ENCODE measurements around the gene SLC28A1.
"Not testable (repeated sequence)": the region's sequence is repeated elsewhere in the genome, so short reads cannot be mapped to it uniquely, and the experiment has no call there.

SLC28A1 gene

DNA sequence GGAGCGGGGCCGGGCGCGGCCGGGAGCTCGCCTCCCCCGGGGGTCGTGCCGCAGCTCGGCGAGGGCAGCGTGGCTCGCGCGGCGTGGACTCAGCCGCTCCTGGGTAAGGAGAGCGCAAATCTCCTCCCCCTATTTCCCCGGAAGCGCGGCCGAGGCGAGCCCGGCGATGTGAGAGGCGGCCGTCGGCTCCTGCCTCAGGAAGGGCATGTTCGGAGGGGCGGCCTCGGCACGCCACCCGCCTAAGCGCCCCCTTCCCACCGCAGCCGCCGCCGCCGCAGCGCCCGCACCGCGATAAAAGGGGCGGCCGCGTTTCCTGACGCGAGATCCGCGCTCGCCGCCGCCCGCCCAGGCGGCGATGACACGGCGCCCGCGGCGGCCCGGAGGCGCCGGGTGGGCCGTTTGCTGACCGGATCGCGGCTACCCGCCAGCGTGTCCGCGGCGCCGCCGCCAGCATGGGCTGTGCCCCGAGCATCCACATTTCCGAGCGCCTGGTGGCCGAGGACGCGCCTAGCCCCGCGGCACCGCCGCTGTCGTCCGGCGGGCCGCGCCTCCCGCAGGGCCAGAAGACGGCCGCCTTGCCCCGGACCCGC is 97.3 kb downstream of the SLC28A1 start, which contains the start of gene PDE8A:
Gene PDE8A, plus strand, starts transcription at position 146 of the 590 bp plus-strand sequence. Its CDS starts 307 bp downstream, at position 453.
- H3K4me3 ChIP-seq (replicated peaks; ENCODE audit: low read depth, low read length), result peak within 1 kb of the TSS; percentile 83
- DNase-seq (ENCODE audit: low read depth), result peak; percentile 52
- TF ChIP-seq, protein P1, sequence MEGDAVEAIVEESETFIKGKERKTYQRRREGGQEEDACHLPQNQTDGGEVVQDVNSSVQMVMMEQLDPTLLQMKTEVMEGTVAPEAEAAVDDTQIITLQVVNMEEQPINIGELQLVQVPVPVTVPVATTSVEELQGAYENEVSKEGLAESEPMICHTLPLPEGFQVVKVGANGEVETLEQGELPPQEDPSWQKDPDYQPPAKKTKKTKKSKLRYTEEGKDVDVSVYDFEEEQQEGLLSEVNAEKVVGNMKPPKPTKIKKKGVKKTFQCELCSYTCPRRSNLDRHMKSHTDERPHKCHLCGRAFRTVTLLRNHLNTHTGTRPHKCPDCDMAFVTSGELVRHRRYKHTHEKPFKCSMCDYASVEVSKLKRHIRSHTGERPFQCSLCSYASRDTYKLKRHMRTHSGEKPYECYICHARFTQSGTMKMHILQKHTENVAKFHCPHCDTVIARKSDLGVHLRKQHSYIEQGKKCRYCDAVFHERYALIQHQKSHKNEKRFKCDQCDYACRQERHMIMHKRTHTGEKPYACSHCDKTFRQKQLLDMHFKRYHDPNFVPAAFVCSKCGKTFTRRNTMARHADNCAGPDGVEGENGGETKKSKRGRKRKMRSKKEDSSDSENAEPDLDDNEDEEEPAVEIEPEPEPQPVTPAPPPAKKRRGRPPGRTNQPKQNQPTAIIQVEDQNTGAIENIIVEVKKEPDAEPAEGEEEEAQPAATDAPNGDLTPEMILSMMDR (IDR thresholded peaks at IDR 0.05; ENCODE audit: low read length, missing control alignments), result no peak

DNA sequence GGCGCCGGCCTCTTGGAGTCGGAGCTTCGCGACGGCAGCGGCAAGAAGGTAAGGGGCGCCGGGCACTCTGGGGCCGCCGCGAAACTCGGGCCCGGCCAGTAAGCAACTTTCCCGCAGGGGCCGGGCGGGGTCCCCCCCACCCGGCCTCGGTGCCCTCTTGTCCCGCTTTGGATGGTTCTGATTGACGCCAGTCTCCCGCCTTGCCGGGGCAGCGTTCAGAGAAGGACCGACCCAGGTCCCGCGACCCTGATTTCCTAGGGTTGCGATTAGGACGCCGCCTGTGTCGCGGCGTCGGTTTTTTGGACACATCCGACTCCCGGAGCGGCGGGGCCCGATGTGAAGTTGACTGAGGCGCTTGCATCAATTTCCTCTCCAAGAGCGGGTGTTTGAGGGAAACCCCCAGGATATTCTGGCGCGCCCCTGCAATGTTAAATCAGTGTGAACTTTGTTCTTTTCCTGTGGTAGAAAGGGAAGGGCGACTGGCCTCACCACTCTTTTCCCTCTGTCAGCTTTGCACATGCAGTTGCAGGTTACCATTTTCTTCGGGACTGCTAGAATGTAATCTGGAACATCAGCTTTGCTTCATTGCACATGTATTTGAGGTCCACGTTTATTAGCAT is 97.9 kb downstream of the SLC28A1 start:
- DNase-seq (ENCODE audit: low read depth), result peak; percentile 36
- TF ChIP-seq, protein P1 (IDR thresholded peaks at IDR 0.05; ENCODE audit: low read length, missing control alignments), result no peak
- H3K4me3 ChIP-seq (replicated peaks; ENCODE audit: low read depth, low read length), result peak overlapping the region; percentile 83

DNA sequence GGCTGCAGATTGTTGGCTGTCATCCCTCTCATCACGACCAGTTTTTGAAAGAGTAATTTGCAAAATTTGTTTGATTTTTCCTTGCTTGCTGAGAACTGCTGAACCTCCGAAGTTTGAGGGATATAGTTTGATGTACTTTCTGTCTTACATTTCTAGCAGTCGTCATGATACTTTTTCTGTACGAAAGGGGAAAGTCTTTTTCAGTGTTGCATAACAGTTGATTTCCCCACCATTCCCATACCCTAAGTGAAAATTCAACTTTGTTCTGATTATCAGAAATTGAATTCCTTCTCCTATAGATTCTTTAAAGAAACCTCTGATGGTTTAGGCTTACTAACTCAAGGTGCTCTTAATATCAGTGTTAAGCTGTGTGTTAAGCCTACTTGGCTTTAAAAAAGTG is 98.8 kb downstream of the SLC28A1 start:
- H3K4me3 ChIP-seq (replicated peaks; ENCODE audit: low read depth, low read length), result peak overlapping the region; percentile 83
- peak; percentile 30 for DNase-seq (ENCODE audit: low read depth)
- TF ChIP-seq, protein P1 (IDR thresholded peaks at IDR 0.05; ENCODE audit: low read length, missing control alignments), result no peak

DNA sequence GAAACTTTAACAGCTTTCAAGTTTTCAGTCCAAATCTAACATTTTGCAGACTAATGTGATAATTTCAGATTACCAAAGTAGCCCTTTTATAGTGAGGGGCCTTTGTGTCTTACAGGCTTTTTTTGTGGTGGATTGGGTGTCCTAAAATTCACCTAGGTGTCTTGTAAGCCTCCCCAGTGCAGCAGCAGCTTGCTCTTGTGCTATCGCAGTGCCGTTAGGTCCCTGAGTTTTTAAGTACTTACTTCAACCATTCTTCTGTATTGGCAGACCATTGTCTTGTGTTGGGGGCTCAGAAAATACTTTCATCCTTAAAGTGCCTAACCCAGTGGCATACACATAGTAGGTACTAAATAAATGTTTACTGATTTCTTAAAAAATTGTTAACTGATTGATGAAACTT is 99.2 kb downstream of the SLC28A1 start:
- H3K4me3 ChIP-seq (replicated peaks; ENCODE audit: low read depth, low read length), result peak overlapping the region; percentile 83
- no peak for DNase-seq (ENCODE audit: low read depth)
- TF ChIP-seq, protein P1 (IDR thresholded peaks at IDR 0.05; ENCODE audit: low read length, missing control alignments), result no peak

DNA sequence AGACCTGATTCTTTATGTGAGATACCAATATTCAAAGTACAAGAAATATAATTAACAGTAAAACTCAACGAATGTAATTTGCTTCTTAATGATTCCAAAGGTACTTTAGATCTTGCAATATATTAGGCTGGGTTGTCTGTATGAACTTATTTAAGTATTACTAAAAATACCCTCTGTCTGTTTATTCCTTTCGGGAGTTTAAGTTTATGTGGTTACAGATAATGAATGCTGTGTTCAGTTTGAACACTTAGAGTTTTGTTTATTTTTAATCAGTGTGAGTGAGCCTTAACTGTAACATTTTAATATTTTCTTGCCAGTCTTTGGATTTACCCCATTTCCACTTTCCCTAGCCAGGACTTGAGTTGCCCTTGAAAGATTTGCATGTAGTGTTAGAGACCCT is 100.7 kb downstream of the SLC28A1 start:
- DNase-seq (ENCODE audit: low read depth), result no peak
- TF ChIP-seq, protein P1 (IDR thresholded peaks at IDR 0.05; ENCODE audit: low read length, missing control alignments), result no peak
- H3K4me3 ChIP-seq (replicated peaks; ENCODE audit: low read depth, low read length), result no peak overlapping the region

DNA sequence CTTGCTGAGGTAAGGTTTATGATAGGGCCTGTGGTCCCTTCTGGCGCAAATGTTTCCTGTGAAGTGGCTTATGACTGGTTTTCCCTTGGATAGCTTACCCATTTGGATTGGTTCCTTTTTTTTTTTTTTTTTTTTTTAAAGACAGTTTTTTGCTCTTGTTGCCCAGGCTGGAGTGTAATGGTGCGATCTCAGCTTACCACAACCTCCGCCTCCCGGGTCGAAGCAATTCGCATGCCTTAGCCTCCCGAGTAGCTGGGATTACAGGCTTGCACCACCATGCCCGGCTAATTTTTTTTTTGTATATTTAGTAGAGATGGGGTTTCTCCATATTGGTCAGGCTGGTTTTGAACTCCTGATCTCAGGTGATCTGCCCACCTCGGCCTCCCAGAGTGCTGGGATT is 102.9 kb downstream of the SLC28A1 start:
- H3K4me3 ChIP-seq (replicated peaks; ENCODE audit: low read depth, low read length); DNase-seq (ENCODE audit: low read depth): not testable (repeated sequence)

DNA sequence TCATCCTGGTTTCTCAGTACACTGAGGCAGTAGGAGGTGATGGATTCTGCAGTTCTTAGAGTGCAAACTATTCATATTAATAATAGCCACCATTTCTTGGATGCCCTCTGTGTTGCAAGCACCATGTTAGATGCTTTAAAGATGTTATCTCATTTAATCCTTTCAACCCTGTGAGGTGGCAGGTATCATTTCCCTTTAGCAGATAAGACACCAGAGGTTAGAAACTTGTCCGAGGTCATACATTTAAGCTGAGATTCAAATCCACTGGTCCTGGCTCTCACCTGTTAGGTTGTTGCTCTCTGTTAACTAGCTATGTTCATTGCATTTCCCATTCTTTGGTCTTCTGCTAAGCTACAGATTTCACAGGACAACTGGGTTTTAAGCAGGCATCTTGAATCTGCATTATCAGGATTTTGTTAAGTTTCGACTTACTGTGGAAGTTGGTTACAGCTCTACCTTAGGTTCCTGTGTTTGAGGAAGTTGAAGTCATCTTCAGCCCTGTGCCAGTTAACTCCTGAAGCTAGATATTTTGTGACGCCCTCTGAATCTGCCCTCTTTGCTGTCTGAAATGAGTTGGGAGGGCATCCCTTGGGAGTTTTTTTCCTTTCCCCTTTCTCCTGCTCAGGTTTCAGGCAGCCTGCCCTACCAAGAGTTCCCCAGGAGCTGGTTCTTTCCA is 103.6 kb downstream of the SLC28A1 start:
- TF ChIP-seq, protein P1 (IDR thresholded peaks at IDR 0.05; ENCODE audit: low read length, missing control alignments), result no peak
- no peak for DNase-seq (ENCODE audit: low read depth)
- no peak overlapping the region for H3K4me3 ChIP-seq (replicated peaks; ENCODE audit: low read depth, low read length)

Data from fibroblast of pulmonary artery (primary cell).